Measurements from ENCODE around the gene PCCA. TPM values are rescaled to one million over a fixed set of nuclear protein-coding genes. Genes with fewer than 3 reads are reported as not detected.

The PCCA gene
- total RNA-seq, 1 experiment from 2014 or later = 39.9 TPM

GRCh38 chr13:100115693-100116254, 26.9 kb downstream of the PCCA start:
- intact Hi-C loops (cut with micrococcal nuclease; ENCODE audit: unreplicated experiment) = no loop called here
- Mint-ChIP-seq H3K4me1 (ENCODE audit: low read depth, unreplicated experiment) (no peaks in the 10 kb centered on the region), H3K36me3 (ENCODE audit: insufficient read depth, unreplicated experiment) (peaks cover 6% of the 10 kb centered on the region)

GRCh38 chr13:100124265-100124664, 35.4 kb downstream of the PCCA start:
- H3K27ac Mint-ChIP-seq (ENCODE audit: unreplicated experiment) = no peak overlapping the region
- H3K4me3 ChIP-seq (ENCODE audit: low read depth, low read length) = no peak overlapping the region
- H3K4me3 Mint-ChIP-seq (ENCODE audit: unreplicated experiment) = no peak overlapping the region
- H3K9me3 Mint-ChIP-seq (ENCODE audit: unreplicated experiment) = peaks cover 11% of the 10 kb centered on the region
- peaks cover 14% of the 10 kb centered on the region for H3K4me1 Mint-ChIP-seq (ENCODE audit: low read depth, unreplicated experiment)
- TF ChIP-seq CTCF (IDR thresholded peaks at IDR 0.05; ENCODE audit: insufficient read depth in 1 of 2, low read depth in 1 of 2, low read length in 1 of 2, severe bottlenecking in 1 of 2, unreplicated experiment in 1 of 2) = no peak
- no peaks in the 10 kb centered on the region for H3K9me3 ChIP-seq
- no TSS peak for BruUV-seq (replicated peaks)
- H3K27me3 Mint-ChIP-seq (ENCODE audit: insufficient read depth, unreplicated experiment) = no peaks in the 10 kb centered on the region
- DNase-seq = no peak
- H3K4me1 ChIP-seq = peaks cover 16% of the 10 kb centered on the region; the same call in 1 of the 2 replicates
- ChIA-PET POLR2A (no interaction called here), CTCF (no interaction called here)
- no peaks in the 10 kb centered on the region for H3K36me3 ChIP-seq (ENCODE audit: control insufficient read depth, insufficient read depth, low read length)
- peaks cover 18% of the 10 kb centered on the region for H3K36me3 Mint-ChIP-seq (ENCODE audit: insufficient read depth, unreplicated experiment)
- H3K27me3 ChIP-seq (replicated peaks; ENCODE audit: control insufficient read depth, insufficient read depth, low read length) = no peaks in the 10 kb centered on the region
- intact Hi-C loops (cut with micrococcal nuclease; ENCODE audit: unreplicated experiment) = no loop called here

More at GRCh38 chr13:100115693-100116254, 26.9 kb downstream of the PCCA start:
- Histone ChIP-seq H3K4me1 (peaks cover 11% of the 10 kb centered on the region), H3K4me3 (ENCODE audit: low read depth, low read length) (no peak overlapping the region), H3K9me3 (no peaks in the 10 kb centered on the region), H3K36me3 (ENCODE audit: control insufficient read depth, insufficient read depth, low read length) (no peaks in the 10 kb centered on the region), H3K27me3 (replicated peaks; ENCODE audit: control insufficient read depth, insufficient read depth, low read length) (no peaks in the 10 kb centered on the region)
- H3K9me3 Mint-ChIP-seq (ENCODE audit: unreplicated experiment) = no peaks in the 10 kb centered on the region
- no peak overlapping the region for H3K4me3 Mint-ChIP-seq (ENCODE audit: unreplicated experiment)
- no peak for TF ChIP-seq CTCF (IDR thresholded peaks at IDR 0.05; ENCODE audit: insufficient read depth in 1 of 2, low read depth in 1 of 2, low read length in 1 of 2, severe bottlenecking in 1 of 2, unreplicated experiment in 1 of 2)
- H3K27ac Mint-ChIP-seq (ENCODE audit: unreplicated experiment) = no peak overlapping the region
- DNase-seq = no peak
- ChIA-PET CTCF (no interaction called here), POLR2A (no interaction called here)
- no TSS peak for BruUV-seq (replicated peaks)
- H3K27me3 Mint-ChIP-seq (ENCODE audit: insufficient read depth, unreplicated experiment) = no peaks in the 10 kb centered on the region

- H3K27me3 ChIP-seq (replicated peaks; ENCODE audit: control insufficient read depth, insufficient read depth, low read length) = no peaks in the 10 kb centered on the region
- ChIA-PET POLR2A (no interaction called here), CTCF (no interaction called here)
- TF ChIP-seq CTCF (IDR thresholded peaks at IDR 0.05; ENCODE audit: insufficient read depth in 1 of 2, low read depth in 1 of 2, low read length in 1 of 2, severe bottlenecking in 1 of 2, unreplicated experiment in 1 of 2) = no peak
- Mint-ChIP-seq H3K27ac (ENCODE audit: unreplicated experiment) (no peak overlapping the region), H3K4me1 (ENCODE audit: low read depth, unreplicated experiment) (peaks cover 18% of the 10 kb centered on the region), H3K36me3 (ENCODE audit: insufficient read depth, unreplicated experiment) (peaks cover 11% of the 10 kb centered on the region), H3K4me3 (ENCODE audit: unreplicated experiment) (no peak overlapping the region), H3K27me3 (ENCODE audit: insufficient read depth, unreplicated experiment) (no peaks in the 10 kb centered on the region), H3K9me3 (ENCODE audit: unreplicated experiment) (peaks cover 11% of the 10 kb centered on the region)
- H3K36me3 ChIP-seq (ENCODE audit: control insufficient read depth, insufficient read depth, low read length) = no peaks in the 10 kb centered on the region
- no peak for DNase-seq
- no peak overlapping the region for H3K4me3 ChIP-seq (ENCODE audit: low read depth, low read length)
- peaks cover 16% of the 10 kb centered on the region; the same call in 1 of the 2 replicates for H3K4me1 ChIP-seq
- intact Hi-C loops (cut with micrococcal nuclease; ENCODE audit: unreplicated experiment) = no loop called here
- no TSS peak for BruUV-seq (replicated peaks)
- H3K9me3 ChIP-seq = no peaks in the 10 kb centered on the region
These were observed 37.1 kb downstream of the PCCA start for GRCh38 chr13:100125946-100126345.
